ENCODE data around the gene NYAP1.
"Not testable (repeated sequence)": the region's sequence is repeated elsewhere in the genome, so short reads cannot be mapped to it uniquely, and the experiment has no call there.

The NYAP1 gene

DNA sequence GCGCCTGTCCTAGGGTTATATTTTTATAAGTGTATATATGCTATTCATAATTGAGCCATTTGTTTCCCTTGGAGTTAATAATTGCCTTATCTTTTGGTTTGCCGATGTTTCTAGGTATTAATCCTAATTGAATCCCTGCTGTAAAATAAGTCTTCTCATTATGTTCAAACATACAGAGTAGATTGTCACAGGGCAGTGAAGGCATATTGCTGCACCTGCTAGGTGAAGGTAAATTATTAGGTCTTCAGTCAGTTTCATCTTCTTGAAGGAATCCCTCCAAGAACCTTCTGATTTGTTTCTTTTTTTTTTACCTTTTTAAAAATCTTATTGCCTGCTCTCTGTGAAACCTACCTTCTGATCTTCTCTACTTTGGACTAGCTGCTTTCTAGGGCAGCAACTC is 37.3 kb downstream of the NYAP1 start:
- Histone ChIP-seq H3K4me1 (ENCODE audit: control insufficient read depth, insufficient read depth, low read length) (peaks cover 7% of the 10 kb centered on the region), H3K36me3 (ENCODE audit: control insufficient read depth, insufficient read depth, low read length, severe bottlenecking) (no peaks in the 10 kb centered on the region), H3K9me3 (ENCODE audit: control insufficient read depth, low read length) (no peaks in the 10 kb centered on the region), H3K4me3 (ENCODE audit: low read length) (no peak overlapping the region), H3K27me3 (replicated peaks; ENCODE audit: control insufficient read depth, insufficient read depth, low read length) (no peaks in the 10 kb centered on the region), H3K9ac (ENCODE audit: low read length) (no peak overlapping the region)
- no peak for DNase-seq (ENCODE audit: low read depth)

GRCh38 chr7:100521909-100522593 is 38.3 kb downstream of the NYAP1 start:
- not testable (repeated sequence) for H3K36me3 ChIP-seq (ENCODE audit: control insufficient read depth, insufficient read depth, low read length, severe bottlenecking); H3K9me3 ChIP-seq (ENCODE audit: control insufficient read depth, low read length); DNase-seq (ENCODE audit: low read depth); H3K9ac ChIP-seq (ENCODE audit: low read length); H3K27me3 ChIP-seq (replicated peaks; ENCODE audit: control insufficient read depth, insufficient read depth, low read length); H3K4me3 ChIP-seq (ENCODE audit: low read length); H3K4me1 ChIP-seq (ENCODE audit: control insufficient read depth, insufficient read depth, low read length)

- H3K4me1 ChIP-seq (ENCODE audit: control insufficient read depth, insufficient read depth, low read length); DNase-seq (ENCODE audit: low read depth); H3K9me3 ChIP-seq (ENCODE audit: control insufficient read depth, low read length); H3K36me3 ChIP-seq (ENCODE audit: control insufficient read depth, insufficient read depth, low read length, severe bottlenecking); H3K9ac ChIP-seq (ENCODE audit: low read length); H3K27me3 ChIP-seq (replicated peaks; ENCODE audit: control insufficient read depth, insufficient read depth, low read length); H3K4me3 ChIP-seq (ENCODE audit: low read length): not testable (repeated sequence)
These were observed 39.5 kb downstream of the NYAP1 start for GRCh38 chr7:100523192-100523591.

GRCh38 chr7:100528108-100528866 is 44.6 kb downstream of the NYAP1 start:
- H3K4me1 ChIP-seq (ENCODE audit: control insufficient read depth, insufficient read depth, low read length); H3K36me3 ChIP-seq (ENCODE audit: control insufficient read depth, insufficient read depth, low read length, severe bottlenecking); DNase-seq (ENCODE audit: low read depth); H3K4me3 ChIP-seq (ENCODE audit: low read length); H3K9me3 ChIP-seq (ENCODE audit: control insufficient read depth, low read length); H3K9ac ChIP-seq (ENCODE audit: low read length); H3K27me3 ChIP-seq (replicated peaks; ENCODE audit: control insufficient read depth, insufficient read depth, low read length): not testable (repeated sequence)

DNA sequence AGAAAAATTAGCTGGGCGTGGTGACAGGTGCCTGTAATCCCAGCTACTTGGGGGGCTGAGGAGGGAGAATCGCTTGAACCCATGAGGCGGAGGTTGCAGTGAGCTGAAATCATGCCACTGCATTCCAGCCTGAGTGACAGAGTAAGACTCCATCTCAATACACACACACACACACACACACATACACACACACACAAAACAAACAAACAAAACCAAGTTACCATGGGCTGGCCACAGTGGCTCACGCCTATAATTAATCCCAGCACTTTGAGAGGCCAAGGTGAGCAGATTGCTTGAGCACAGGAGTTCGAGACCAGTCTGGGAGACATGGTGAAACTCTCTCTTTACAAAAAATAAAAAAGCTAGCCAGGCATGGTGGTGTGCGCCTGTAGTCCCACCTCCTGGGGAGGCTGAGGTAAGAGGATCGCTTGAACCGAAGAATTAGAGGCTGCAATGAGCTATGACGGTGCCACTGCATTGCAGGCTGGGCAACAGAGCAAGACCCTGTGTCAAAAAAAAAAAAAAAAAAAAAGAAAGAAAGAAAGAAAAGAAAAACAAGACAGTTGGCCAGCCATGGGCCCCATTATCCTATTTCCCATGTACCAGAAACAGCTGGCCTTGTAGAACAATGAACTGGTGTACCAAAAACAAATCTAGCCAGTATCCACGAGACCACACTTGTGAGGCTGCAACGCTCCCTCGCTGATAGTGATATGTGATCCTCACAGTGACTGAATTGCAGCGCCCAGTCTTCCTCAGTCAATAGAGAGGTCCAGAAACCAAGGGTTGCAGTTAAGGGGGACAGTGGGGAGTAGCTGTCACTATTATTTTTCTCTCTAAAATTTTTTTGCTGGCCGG is 48.7 kb downstream of the NYAP1 start:
- DNase-seq (ENCODE audit: low read depth), result no peak
- Histone ChIP-seq H3K4me1 (ENCODE audit: control insufficient read depth, insufficient read depth, low read length) (no peaks in the 10 kb centered on the region), H3K9ac (ENCODE audit: low read length) (no peak overlapping the region), H3K27me3 (replicated peaks; ENCODE audit: control insufficient read depth, insufficient read depth, low read length) (no peaks in the 10 kb centered on the region), H3K4me3 (ENCODE audit: low read length) (no peak overlapping the region), H3K36me3 (ENCODE audit: control insufficient read depth, insufficient read depth, low read length, severe bottlenecking) (no peaks in the 10 kb centered on the region), H3K9me3 (ENCODE audit: control insufficient read depth, low read length) (no peaks in the 10 kb centered on the region)

DNA sequence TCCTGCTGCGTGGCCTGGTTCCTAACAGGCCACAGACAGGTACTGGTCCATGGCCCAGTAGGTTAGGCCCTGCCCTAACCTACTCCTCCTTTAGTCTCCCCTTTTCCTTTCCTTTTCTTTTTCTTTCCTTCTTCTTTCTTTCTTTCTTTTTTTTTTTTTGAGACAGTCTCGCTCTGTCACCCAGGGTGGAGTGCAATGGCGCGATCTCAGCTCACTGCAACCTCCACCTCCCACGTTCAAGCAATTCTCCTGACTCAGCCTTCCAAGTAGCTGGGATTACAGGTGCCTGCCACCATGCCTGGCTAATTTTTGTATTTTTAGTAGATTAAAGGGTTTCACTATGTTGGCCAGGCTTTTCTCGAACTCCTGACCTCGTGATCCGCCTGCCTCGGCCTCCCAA is 52.3 kb downstream of the NYAP1 start:
- not testable (repeated sequence) for DNase-seq (ENCODE audit: low read depth); H3K27me3 ChIP-seq (replicated peaks; ENCODE audit: control insufficient read depth, insufficient read depth, low read length); H3K9me3 ChIP-seq (ENCODE audit: control insufficient read depth, low read length); H3K9ac ChIP-seq (ENCODE audit: low read length); H3K36me3 ChIP-seq (ENCODE audit: control insufficient read depth, insufficient read depth, low read length, severe bottlenecking); H3K4me3 ChIP-seq (ENCODE audit: low read length)
- H3K4me1 ChIP-seq (ENCODE audit: control insufficient read depth, insufficient read depth, low read length), result peaks cover 13% of the 10 kb centered on the region

DNA sequence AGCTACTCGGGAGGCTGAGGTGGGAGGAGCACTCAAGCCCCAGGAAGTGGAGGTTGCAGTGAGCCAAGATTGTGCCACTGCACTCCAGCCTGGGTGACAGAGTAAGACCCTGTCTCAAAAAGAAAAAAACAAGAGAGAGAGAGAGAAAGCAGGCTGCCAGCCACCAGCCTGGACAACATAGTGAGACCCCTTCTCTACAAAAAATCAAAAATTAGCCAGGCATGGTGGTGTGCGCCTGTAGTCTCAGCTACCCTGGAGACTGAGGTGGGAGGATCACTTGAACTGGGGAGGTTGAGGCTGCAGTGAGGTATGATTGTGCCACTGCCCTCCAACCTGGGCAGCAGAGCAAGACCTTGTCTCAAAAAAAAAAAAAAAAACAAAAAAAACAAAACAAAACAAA is 53.0 kb downstream of the NYAP1 start:
- H3K36me3 ChIP-seq (ENCODE audit: control insufficient read depth, insufficient read depth, low read length, severe bottlenecking), result not testable (repeated sequence)

GRCh38 chr7:100538348-100538653 is 54.6 kb downstream of the NYAP1 start:
- H3K36me3 ChIP-seq (ENCODE audit: control insufficient read depth, insufficient read depth, low read length, severe bottlenecking), result no peaks in the 10 kb centered on the region
- no peak overlapping the region for H3K9ac ChIP-seq (ENCODE audit: low read length)
- H3K9me3 ChIP-seq (ENCODE audit: control insufficient read depth, low read length), result no peaks in the 10 kb centered on the region
- H3K27me3 ChIP-seq (replicated peaks; ENCODE audit: control insufficient read depth, insufficient read depth, low read length), result no peaks in the 10 kb centered on the region
- DNase-seq (ENCODE audit: low read depth), result no peak
- H3K4me3 ChIP-seq (ENCODE audit: low read length), result peak overlapping the region; percentile 77
- H3K4me1 ChIP-seq (ENCODE audit: control insufficient read depth, insufficient read depth, low read length), result peaks cover 13% of the 10 kb centered on the region

More for the DNA sequence above, 53.0 kb downstream of the NYAP1 start:
- DNase-seq (ENCODE audit: low read depth); H3K9ac ChIP-seq (ENCODE audit: low read length); H3K9me3 ChIP-seq (ENCODE audit: control insufficient read depth, low read length); H3K4me3 ChIP-seq (ENCODE audit: low read length); H3K27me3 ChIP-seq (replicated peaks; ENCODE audit: control insufficient read depth, insufficient read depth, low read length): not testable (repeated sequence)
- H3K4me1 ChIP-seq (ENCODE audit: control insufficient read depth, insufficient read depth, low read length), result peaks cover 13% of the 10 kb centered on the region

DNA sequence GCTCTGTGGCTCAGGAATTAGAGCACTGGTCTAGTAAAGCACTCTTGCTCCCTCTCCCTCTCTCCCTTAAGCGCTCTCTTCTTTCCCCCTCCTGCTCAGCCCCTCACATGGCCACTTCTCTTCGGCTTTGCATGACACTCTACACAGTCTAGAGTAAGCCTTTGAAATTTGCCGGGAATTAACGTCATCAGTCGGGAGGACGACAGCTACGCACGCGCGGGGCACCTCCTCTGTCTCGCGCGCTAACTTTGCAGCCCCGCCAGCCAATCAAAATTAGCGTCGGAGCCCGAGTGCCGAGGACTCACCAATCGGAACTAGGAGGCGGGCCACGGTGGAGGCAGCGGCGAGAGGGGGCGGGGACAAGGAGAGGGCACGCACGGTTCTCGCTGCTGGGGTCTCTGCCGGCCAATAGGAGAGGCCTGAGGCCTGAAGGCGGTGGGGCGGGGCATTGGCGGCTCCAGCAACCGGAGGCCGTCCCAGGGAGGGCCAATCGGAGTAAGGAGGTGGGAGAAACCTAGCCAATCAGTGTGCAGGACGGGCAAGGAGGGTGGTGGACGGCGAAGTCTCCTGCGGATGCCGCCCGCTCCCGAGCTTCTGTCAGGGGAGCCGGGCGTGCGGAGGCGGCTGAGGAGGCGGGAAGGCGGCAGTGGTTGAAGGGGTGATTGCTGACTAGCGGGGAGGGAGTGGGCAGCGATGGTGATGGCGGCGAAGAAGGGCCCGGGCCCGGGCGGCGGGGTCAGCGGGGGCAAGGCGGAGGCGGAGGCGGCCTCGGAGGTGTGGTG is 55.1 kb downstream of the NYAP1 start, which contains the start of gene AGFG2:
Gene AGFG2 (plus strand): TSS at position 550 of the 782 bp plus-strand sequence. CDS start 144 bp downstream, at position 694.
- no peaks in the 10 kb centered on the region for H3K36me3 ChIP-seq (ENCODE audit: control insufficient read depth, insufficient read depth, low read length, severe bottlenecking)
- H3K27me3 ChIP-seq (replicated peaks; ENCODE audit: control insufficient read depth, insufficient read depth, low read length), result no peaks in the 10 kb centered on the region
- DNase-seq (ENCODE audit: low read depth), result peak; percentile 100
- H3K4me3 ChIP-seq (ENCODE audit: low read length), result peak within 1 kb of the TSS; percentile 88
- H3K9ac ChIP-seq (ENCODE audit: low read length), result peak within 1 kb of the TSS; percentile 79
- peaks cover 16% of the 10 kb centered on the region for H3K4me1 ChIP-seq (ENCODE audit: control insufficient read depth, insufficient read depth, low read length)
- H3K9me3 ChIP-seq (ENCODE audit: control insufficient read depth, low read length), result no peaks in the 10 kb centered on the region

DNA sequence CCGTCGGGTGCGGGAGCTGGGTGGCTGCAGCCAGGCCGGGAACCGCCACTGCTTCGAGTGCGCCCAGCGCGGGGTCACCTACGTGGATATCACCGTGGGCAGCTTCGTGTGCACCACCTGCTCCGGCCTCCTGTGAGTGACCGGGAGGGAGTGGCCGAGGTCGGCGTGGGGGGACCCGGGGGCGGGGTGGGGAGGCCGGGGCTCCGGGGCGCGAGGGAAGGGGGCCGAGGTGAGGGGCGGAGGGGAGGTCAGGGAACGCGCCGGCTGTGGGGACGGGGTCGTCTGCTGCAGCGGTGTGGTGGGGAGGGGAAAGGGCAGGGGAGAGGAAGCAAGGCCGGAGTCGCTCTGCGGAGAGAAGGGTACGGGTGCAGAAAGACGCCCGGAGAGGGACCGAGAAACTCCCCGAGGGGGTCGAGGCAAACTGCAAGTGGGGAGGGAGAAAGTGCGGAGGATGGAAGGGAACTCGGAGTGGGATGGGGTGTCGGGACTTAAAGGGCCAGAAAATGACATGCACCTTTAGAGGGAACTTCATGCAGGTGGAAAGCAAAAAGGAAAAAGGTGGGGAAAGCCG is 55.8 kb downstream of the NYAP1 start:
- H3K27me3 ChIP-seq (replicated peaks; ENCODE audit: control insufficient read depth, insufficient read depth, low read length), result no peaks in the 10 kb centered on the region
- no peaks in the 10 kb centered on the region for H3K9me3 ChIP-seq (ENCODE audit: control insufficient read depth, low read length)
- peak overlapping the region; percentile 88 for H3K4me3 ChIP-seq (ENCODE audit: low read length)
- peaks cover 16% of the 10 kb centered on the region for H3K4me1 ChIP-seq (ENCODE audit: control insufficient read depth, insufficient read depth, low read length)
- peak overlapping the region; percentile 79 for H3K9ac ChIP-seq (ENCODE audit: low read length)
- H3K36me3 ChIP-seq (ENCODE audit: control insufficient read depth, insufficient read depth, low read length, severe bottlenecking), result no peaks in the 10 kb centered on the region
- DNase-seq (ENCODE audit: low read depth), result no peak
